RWPE1 (cell line): ENCODE measurements around the gene OR12D1.

Source experiments
- CTCF ChIA-PET: fragments of 350-600 bp; sonication (Branson Sonifier 250); formaldehyde crosslinking; extraction: SDS; loops from one replicate; lab custom pipeline; 2021; lab: Yijun Ruan, JAX
- POLR2A ChIA-PET: fragments of 400-600 bp; formaldehyde crosslinking; extraction: SDS; loops from one replicate; lab custom pipeline; 2020; ENCODE audit warnings: antibody characterized with exemption; ENCODE audit not compliant: low non-redundant PET; lab: Yijun Ruan, JAX
- DNase-seq: peaks from one replicate; pipeline ENCODE4 v3.0.0; 2012; ENCODE audit warnings: low spot score
- H3K27ac ChIP-seq: fragments of 450-650 bp; 2 replicates; pipeline ENCODE4 v1.5.1; 2017
- CTCF ChIP-seq: fragments of 450-650 bp; conservative IDR thresholded peaks from 2 replicates; pipeline ENCODE4 v1.5.1; 2017; ENCODE audit warnings: low read depth, mild to moderate bottlenecking

Gene OR12D1

DNA sequence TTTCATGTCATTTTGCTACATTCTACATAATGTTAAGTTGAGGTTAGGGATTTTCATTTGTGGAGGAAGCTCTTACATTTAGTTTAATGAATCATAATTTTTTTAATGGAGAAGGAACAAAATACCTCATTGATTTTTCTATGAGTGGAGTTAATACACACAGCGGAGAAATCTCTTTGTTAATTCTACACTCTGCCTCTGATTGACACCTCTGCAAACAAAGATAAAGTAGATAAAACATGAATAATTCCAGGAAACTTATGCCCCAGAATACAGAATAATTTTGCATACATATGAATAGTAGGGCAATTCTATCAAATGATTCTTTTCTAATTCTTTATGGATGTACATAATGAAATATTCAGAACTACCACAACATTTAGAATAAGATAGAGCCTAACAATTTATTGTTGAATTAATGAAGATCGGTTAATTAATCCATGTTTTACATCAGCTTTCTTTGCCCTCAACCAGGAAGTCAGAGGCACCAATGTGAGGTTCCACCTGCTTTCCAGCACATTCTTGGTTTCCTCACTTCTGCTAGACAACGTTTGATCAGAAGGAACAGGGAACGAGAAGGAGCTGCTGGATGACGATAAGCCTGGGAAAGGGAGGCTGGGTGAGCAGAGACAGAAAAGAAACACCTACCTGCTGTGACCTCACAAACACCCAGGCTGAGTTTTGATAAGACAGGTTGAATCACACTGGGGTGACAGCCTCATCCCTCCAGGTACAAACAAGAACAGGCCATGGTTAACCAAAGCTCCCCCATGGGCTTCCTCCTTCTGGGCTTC is 46.5 kb downstream of the OR12D1 start:
- no peak for DNase-seq
- TF ChIP-seq CTCF, result no peak
- CTCF ChIA-PET, result no interaction called here
- POLR2A ChIA-PET, result no interaction called here
- H3K27ac ChIP-seq, result no peak overlapping the region

DNA sequence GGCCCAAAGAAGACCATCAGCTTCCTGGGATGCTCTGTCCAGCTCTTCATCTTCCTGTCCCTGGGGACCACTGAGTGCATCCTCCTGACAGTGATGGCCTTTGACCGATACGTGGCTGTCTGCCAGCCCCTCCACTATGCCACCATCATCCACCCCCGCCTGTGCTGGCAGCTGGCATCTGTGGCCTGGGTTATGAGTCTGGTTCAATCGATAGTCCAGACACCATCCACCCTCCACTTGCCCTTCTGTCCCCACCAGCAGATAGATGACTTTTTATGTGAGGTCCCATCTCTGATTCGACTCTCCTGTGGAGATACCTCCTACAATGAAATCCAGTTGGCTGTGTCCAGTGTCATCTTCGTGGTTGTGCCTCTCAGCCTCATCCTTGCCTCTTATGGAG is 47.3 kb downstream of the OR12D1 start:
- no peak for TF ChIP-seq CTCF
- ChIA-PET CTCF (no interaction called here), POLR2A (no interaction called here)
- no peak for DNase-seq
- no peak overlapping the region for H3K27ac ChIP-seq

DNA sequence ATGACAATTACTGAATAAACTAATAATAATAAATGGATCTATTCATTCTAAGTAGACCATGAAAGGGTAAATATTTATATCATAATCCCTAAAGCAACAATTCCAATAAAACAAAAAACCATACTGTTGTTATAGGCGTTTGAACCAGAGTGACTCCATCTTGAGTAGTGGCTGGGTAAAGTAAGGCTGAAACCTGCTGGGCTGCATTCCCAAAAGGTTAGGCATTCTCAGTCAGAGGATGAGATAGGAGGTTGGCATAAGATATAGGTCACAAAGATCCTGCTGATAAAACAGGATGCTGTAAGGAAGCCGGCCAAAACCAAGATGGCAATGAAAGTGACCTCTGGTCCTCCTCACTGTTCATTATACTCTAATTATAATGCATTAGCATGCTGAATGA is 50.6 kb downstream of the OR12D1 start:
- POLR2A ChIA-PET, result no interaction called here
- no peak for TF ChIP-seq CTCF
- CTCF ChIA-PET, result no interaction called here
- DNase-seq, result no peak
- H3K27ac ChIP-seq, result no peak overlapping the region

DNA sequence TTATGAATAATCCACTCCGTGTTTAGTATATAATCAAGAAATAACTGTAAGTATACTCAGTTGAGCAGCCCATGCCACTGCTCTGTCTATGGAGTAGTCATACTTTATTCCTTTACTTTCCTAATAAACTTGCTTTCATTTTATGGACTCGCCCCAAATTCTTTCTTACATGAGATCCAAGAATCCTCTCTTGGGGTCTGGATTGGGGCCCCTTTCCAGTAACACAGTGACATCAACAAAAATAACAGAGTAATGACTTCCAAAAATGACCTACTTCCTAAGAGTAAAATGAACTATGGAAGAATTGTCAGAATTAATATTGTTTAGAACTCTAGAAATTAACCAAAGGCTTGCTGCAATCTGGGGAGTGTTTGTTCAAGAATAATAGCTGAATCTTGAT is 51.1 kb downstream of the OR12D1 start:
- no peak for TF ChIP-seq CTCF
- no peak for DNase-seq
- CTCF ChIA-PET, result no interaction called here
- no peak overlapping the region for H3K27ac ChIP-seq
- POLR2A ChIA-PET, result no interaction called here

DNA sequence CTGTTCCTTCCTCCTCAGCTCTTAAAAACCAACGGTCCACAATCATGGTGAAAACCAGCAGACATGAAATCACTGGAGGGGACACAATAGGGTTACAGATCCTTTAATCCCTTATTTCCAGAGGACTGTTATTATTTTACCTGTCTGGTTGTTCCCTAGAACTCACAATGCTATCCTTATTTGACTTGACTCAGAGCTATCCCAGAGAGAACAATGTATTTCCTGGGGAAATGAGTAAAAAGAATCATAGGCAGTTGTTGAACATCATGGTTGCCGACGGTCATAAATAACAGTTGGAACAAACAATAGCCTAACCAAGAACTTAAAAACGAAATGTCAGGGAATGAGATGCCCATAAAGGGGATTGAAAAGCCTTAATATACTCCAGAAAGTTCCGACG is 51.5 kb downstream of the OR12D1 start:
- ChIA-PET POLR2A (no interaction called here), CTCF (no interaction called here)
- H3K27ac ChIP-seq, result no peak overlapping the region
- DNase-seq, result no peak
- no peak for TF ChIP-seq CTCF
